ENCODE measurements around the gene PSMA2.

- no peak for TF ChIP-seq CTCF (conservative IDR thresholded peaks at IDR 0.05)
- TF ChIP-seq EZH2 (IDR thresholded peaks at IDR 0.05; ENCODE audit: low read depth), result no peak
Observed at GRCh38 chr7:42910306-42910705, 21.7 kb downstream of the PSMA2 start.

All from PC-9 (cell line).